Uterus (tissue), 2 donors: ENCODE results near the gene SFSWAP.

Source experiments
- CTCF ChIP-seq, 4 experiments: fragments of 200-600 bp in 2 of 4; fragments of 450-650 bp in 2 of 4; sonication (generic) in 2 of 4; IDR thresholded peaks; one replicate each; pipeline ENCODE4 v1.5.1; 2016 to 2019; ENCODE audit warnings: antibody characterized with exemption in 4 of 4, mild to moderate bottlenecking in 2 of 4, moderate library complexity in 1 of 4
- POLR2A ChIP-seq, 2 donors: fragments of 450-650 bp; IDR thresholded peaks; one replicate each; pipeline ENCODE4 v1.6.1; 2016; ENCODE audit warnings: antibody characterized with exemption in 2 of 2, mild to moderate bottlenecking in 1 of 2, moderate library complexity in 1 of 2

GRCh38 chr12:131737150-131737827, 26.4 kb downstream of the SFSWAP start:
- TF ChIP-seq CTCF (IDR thresholded peaks at IDR 0.05) (no peak), POLR2A (IDR thresholded peaks at IDR 0.05) (no peak)
